Large intestine (tissue), 3 donors: ENCODE measurements around the gene PRUNE2. TPM values are rescaled to one million over a fixed set of nuclear protein-coding genes. Genes with fewer than 3 reads are reported as not detected.

Source experiments
- DNase-seq, 2 donors: peaks; one replicate each; pipeline versions ENCODE4 v3.0.0 to v3.0.0-alpha.2; 2013
- H3K27ac ChIP-seq: one replicate; pipeline ENCODE4 v1.5.1; 2013; ENCODE audit warnings: low read length
- H3K27me3 ChIP-seq: 2 replicates; pipeline ENCODE4 v1.6.1; 2013; ENCODE audit warnings: low read length; ENCODE audit not compliant: control insufficient read depth, insufficient read depth
- H3K36me3 ChIP-seq: 2 replicates; pipeline ENCODE4 v1.6.1; 2013; ENCODE audit warnings: low read length; ENCODE audit not compliant: control insufficient read depth, insufficient read depth
- H3K4me1 ChIP-seq: one replicate; pipeline ENCODE4 v1.6.1; 2013; ENCODE audit warnings: low read length; ENCODE audit not compliant: control insufficient read depth, insufficient read depth
- H3K4me3 ChIP-seq: one replicate; pipeline ENCODE4 v1.5.1; 2013; ENCODE audit warnings: low read length
- H3K9me3 ChIP-seq: one replicate; pipeline ENCODE4 v1.6.1; 2013; ENCODE audit warnings: mild to moderate bottlenecking, low read depth, low read length, moderate library complexity; ENCODE audit not compliant: control insufficient read depth
- WGBS: methylation state at CpG from one replicate; pipeline ENCODE4 v1.1.5; 2013; ENCODE audit warnings: low lambda C conversion rate; ENCODE audit not compliant: insufficient coverage; 5-methylcytosine and 5-hydroxymethylcytosine counted together
- polyA plus RNA-seq: library from polyadenylated mRNA; unstranded; fragments of 120-200 nt; gene quantifications from one replicate; pipeline ENCODE4 v1.2.1, GENCODE V29; 2013

Gene PRUNE2
- polyA plus RNA-seq, 1 donor = 68.1 TPM

- H3K36me3 ChIP-seq = no peaks in the 10 kb centered on the region
- no peak overlapping the region for H3K4me3 ChIP-seq
- H3K27me3 ChIP-seq = no peaks in the 10 kb centered on the region
- no peak overlapping the region for H3K27ac ChIP-seq
- peaks cover 12% of the 10 kb centered on the region for H3K4me1 ChIP-seq
- H3K9me3 ChIP-seq = no peaks in the 10 kb centered on the region
- DNase-seq = no peak
Measured at GRCh38 chr9:76784881-76785280, 121.0 kb downstream of the PRUNE2 start.

GRCh38 chr9:76772686-76773445 lies 133.0 kb downstream of the PRUNE2 start:
- Histone ChIP-seq H3K4me1 (no peaks in the 10 kb centered on the region), H3K4me3 (no peak overlapping the region), H3K27me3 (no peaks in the 10 kb centered on the region), H3K27ac (no peak overlapping the region), H3K36me3 (no peaks in the 10 kb centered on the region), H3K9me3 (no peaks in the 10 kb centered on the region)
- WGBS = no CpG with 5 or more reads among the region's 5 CpGs
- DNase-seq = no peak

- no peak overlapping the region for H3K4me3 ChIP-seq
- no peaks in the 10 kb centered on the region for H3K9me3 ChIP-seq
- no peaks in the 10 kb centered on the region for H3K36me3 ChIP-seq
- WGBS = no CpG with 5 or more reads among the region's 3 CpGs
- no peak overlapping the region for H3K27ac ChIP-seq
- DNase-seq = no peak
- no peaks in the 10 kb centered on the region for H3K4me1 ChIP-seq
- H3K27me3 ChIP-seq = no peaks in the 10 kb centered on the region
Measured at GRCh38 chr9:76766126-76766525, 139.8 kb downstream of the PRUNE2 start.

- H3K4me1 ChIP-seq = no peaks in the 10 kb centered on the region
- no peaks in the 10 kb centered on the region for H3K27me3 ChIP-seq
- 100% methylated on average over 2 of the region's 4 CpGs for WGBS
- no peaks in the 10 kb centered on the region for H3K36me3 ChIP-seq
- H3K9me3 ChIP-seq = no peaks in the 10 kb centered on the region
- H3K27ac ChIP-seq = no peak within 1 kb of the TSS
- no peak for DNase-seq
- H3K4me3 ChIP-seq = no peak within 1 kb of the TSS
Measured at GRCh38 chr9:76764138-76764537, 141.8 kb downstream of the PRUNE2 start, which contains the start of gene PCA3. Gene PCA3 (plus strand): TSS chr9:76764438.

GRCh38 chr9:76761448-76761847 lies 144.5 kb downstream of the PRUNE2 start:
- WGBS = 14% methylated on average over 1 of the region's 1 CpG
- no peaks in the 10 kb centered on the region for H3K9me3 ChIP-seq
- H3K4me1 ChIP-seq = no peaks in the 10 kb centered on the region
- no peak overlapping the region for H3K4me3 ChIP-seq
- no peak overlapping the region for H3K27ac ChIP-seq
- DNase-seq = no peak
- H3K36me3 ChIP-seq = no peaks in the 10 kb centered on the region
- H3K27me3 ChIP-seq = no peaks in the 10 kb centered on the region

- Histone ChIP-seq H3K36me3 (no peaks in the 10 kb centered on the region), H3K27me3 (no peaks in the 10 kb centered on the region), H3K4me1 (no peaks in the 10 kb centered on the region), H3K9me3 (no peaks in the 10 kb centered on the region), H3K27ac (no peak overlapping the region), H3K4me3 (no peak overlapping the region)
- peak in 1 of 2 donors; percentile 12 for DNase-seq
- WGBS = no CpG with 5 or more reads among the region's 6 CpGs
Measured at GRCh38 chr9:76759732-76760131, 146.2 kb downstream of the PRUNE2 start.

- Histone ChIP-seq H3K4me3 (no peak overlapping the region), H3K9me3 (no peaks in the 10 kb centered on the region), H3K27me3 (no peaks in the 10 kb centered on the region), H3K4me1 (no peaks in the 10 kb centered on the region), H3K36me3 (no peaks in the 10 kb centered on the region), H3K27ac (no peak overlapping the region)
- no CpG with 5 or more reads among the region's 4 CpGs for WGBS
- DNase-seq = no peak
Measured at GRCh38 chr9:76758476-76758875, 147.4 kb downstream of the PRUNE2 start.

GRCh38 chr9:76756941-76757673 lies 148.8 kb downstream of the PRUNE2 start:
- H3K36me3 ChIP-seq = no peaks in the 10 kb centered on the region
- no peak for DNase-seq
- no peaks in the 10 kb centered on the region for H3K9me3 ChIP-seq
- WGBS = 83% methylated on average over 1 of the region's 3 CpGs
- H3K27me3 ChIP-seq = no peaks in the 10 kb centered on the region
- no peak overlapping the region for H3K27ac ChIP-seq
- H3K4me1 ChIP-seq = no peaks in the 10 kb centered on the region
- no peak overlapping the region for H3K4me3 ChIP-seq

GRCh38 chr9:76756268-76756640 lies 149.7 kb downstream of the PRUNE2 start:
- H3K27ac ChIP-seq = no peak overlapping the region
- WGBS = no CpG with 5 or more reads among the region's 6 CpGs
- peak; percentile 27 to 32 for DNase-seq
- H3K36me3 ChIP-seq = no peaks in the 10 kb centered on the region
- H3K4me3 ChIP-seq = no peak overlapping the region
- H3K27me3 ChIP-seq = no peaks in the 10 kb centered on the region
- H3K9me3 ChIP-seq = no peaks in the 10 kb centered on the region
- H3K4me1 ChIP-seq = no peaks in the 10 kb centered on the region

GRCh38 chr9:76751001-76751400 lies 154.9 kb downstream of the PRUNE2 start:
- no peak for DNase-seq
- no peaks in the 10 kb centered on the region for H3K36me3 ChIP-seq
- WGBS = no CpG with 5 or more reads among the region's 3 CpGs

More at GRCh38 chr9:76751001-76751400, 154.9 kb downstream of the PRUNE2 start:
- Histone ChIP-seq H3K27me3 (no peaks in the 10 kb centered on the region), H3K4me3 (no peak overlapping the region), H3K9me3 (no peaks in the 10 kb centered on the region), H3K4me1 (no peaks in the 10 kb centered on the region), H3K27ac (no peak overlapping the region)
